ENCODE results near the gene SPSB1. TPM values are rescaled to one million over a fixed set of nuclear protein-coding genes. Genes with fewer than 3 reads are reported as not detected.
"Not testable (repeated sequence)": the region's sequence is repeated elsewhere in the genome, so short reads cannot be mapped to it uniquely, and the experiment has no call there.

The SPSB1 gene
- total RNA-seq, 1 experiment from 2014 or later = 18.2 TPM

DNA sequence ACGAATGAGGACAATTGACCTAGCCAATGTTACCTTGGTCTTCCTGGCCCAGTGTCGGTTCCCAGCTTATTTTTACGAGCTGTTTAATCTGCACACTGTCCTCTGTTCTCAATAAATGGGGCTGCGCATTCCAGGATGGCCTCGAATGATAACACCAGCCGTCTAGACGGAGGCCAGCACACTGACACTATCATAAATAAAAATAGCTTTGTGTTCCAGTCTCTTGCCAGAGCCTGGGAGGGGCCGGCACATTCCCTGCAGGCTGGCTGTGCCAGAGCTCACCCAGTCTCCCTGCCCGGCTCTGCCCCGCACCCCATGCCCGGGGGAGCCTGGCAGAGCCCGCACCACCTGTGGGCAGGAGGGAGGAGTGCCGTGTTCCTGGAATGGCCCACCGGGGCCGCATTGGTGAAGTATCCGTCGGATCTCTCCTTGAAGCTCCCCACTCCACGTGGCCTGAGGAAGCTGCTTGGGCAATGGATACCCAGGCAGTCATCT, 92.1 kb downstream of the SPSB1 start:
- Mint-ChIP-seq H3K9me3 (ENCODE audit: unreplicated experiment) (no peaks in the 10 kb centered on the region), H3K27me3 (ENCODE audit: insufficient read depth, unreplicated experiment) (no peaks in the 10 kb centered on the region), H3K4me3 (ENCODE audit: unreplicated experiment) (no peak overlapping the region), H3K27ac (ENCODE audit: unreplicated experiment) (peak overlapping the region; percentile 42), H3K36me3 (ENCODE audit: insufficient read depth, unreplicated experiment) (no peaks in the 10 kb centered on the region), H3K4me1 (ENCODE audit: low read depth, unreplicated experiment) (peaks cover 7% of the 10 kb centered on the region)
- Histone ChIP-seq H3K9me3 (no peaks in the 10 kb centered on the region), H3K27me3 (replicated peaks; ENCODE audit: control insufficient read depth, insufficient read depth, low read length) (no peaks in the 10 kb centered on the region), H3K36me3 (ENCODE audit: control insufficient read depth, insufficient read depth, low read length) (no peaks in the 10 kb centered on the region), H3K4me1 (peaks cover 14% of the 10 kb centered on the region; the same call in 1 of the 2 replicates), H3K4me3 (ENCODE audit: low read depth, low read length) (no peak overlapping the region)
- TF ChIP-seq, protein P1, sequence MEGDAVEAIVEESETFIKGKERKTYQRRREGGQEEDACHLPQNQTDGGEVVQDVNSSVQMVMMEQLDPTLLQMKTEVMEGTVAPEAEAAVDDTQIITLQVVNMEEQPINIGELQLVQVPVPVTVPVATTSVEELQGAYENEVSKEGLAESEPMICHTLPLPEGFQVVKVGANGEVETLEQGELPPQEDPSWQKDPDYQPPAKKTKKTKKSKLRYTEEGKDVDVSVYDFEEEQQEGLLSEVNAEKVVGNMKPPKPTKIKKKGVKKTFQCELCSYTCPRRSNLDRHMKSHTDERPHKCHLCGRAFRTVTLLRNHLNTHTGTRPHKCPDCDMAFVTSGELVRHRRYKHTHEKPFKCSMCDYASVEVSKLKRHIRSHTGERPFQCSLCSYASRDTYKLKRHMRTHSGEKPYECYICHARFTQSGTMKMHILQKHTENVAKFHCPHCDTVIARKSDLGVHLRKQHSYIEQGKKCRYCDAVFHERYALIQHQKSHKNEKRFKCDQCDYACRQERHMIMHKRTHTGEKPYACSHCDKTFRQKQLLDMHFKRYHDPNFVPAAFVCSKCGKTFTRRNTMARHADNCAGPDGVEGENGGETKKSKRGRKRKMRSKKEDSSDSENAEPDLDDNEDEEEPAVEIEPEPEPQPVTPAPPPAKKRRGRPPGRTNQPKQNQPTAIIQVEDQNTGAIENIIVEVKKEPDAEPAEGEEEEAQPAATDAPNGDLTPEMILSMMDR (IDR thresholded peaks at IDR 0.05; ENCODE audit: insufficient read depth in 1 of 2, low read depth in 1 of 2, low read length in 1 of 2, severe bottlenecking in 1 of 2, unreplicated experiment in 1 of 2) = no peak
- peak; percentile 25 to 48 for DNase-seq
- ChIA-PET CTCF (no interaction called here), POLR2A (no interaction called here)
- intact Hi-C loops (cut with micrococcal nuclease; ENCODE audit: unreplicated experiment) = no loop called here
- no TSS peak for BruUV-seq (replicated peaks)

DNA sequence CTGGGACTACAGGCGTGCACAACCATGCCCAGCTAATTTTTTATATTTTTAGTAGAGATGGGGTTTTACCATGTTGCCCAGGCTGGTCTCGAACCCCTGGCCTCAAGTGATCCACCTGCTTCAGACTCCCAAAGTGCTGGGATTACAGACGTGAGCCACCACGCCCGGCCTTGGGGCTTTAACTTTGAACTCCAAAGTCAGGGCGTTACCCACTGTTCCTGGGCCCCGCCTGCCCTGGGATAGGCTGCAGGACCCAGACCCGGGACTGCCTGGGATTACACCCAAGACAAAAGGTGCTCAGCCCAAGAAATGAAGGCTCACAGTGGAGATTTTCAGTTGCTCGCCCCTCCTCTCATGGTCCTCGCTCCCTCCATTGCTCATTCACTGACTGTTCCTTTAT, 92.7 kb downstream of the SPSB1 start:
- H3K9me3 ChIP-seq; H3K4me3 Mint-ChIP-seq (ENCODE audit: unreplicated experiment); H3K36me3 Mint-ChIP-seq (ENCODE audit: insufficient read depth, unreplicated experiment); H3K9me3 Mint-ChIP-seq (ENCODE audit: unreplicated experiment); POLR2A ChIA-PET; H3K36me3 ChIP-seq (ENCODE audit: control insufficient read depth, insufficient read depth, low read length); DNase-seq; CTCF ChIA-PET; intact Hi-C loops (cut with micrococcal nuclease; ENCODE audit: unreplicated experiment); H3K27me3 Mint-ChIP-seq (ENCODE audit: insufficient read depth, unreplicated experiment); H3K4me3 ChIP-seq (ENCODE audit: low read depth, low read length); BruUV-seq (replicated peaks); H3K4me1 Mint-ChIP-seq (ENCODE audit: low read depth, unreplicated experiment); H3K27me3 ChIP-seq (replicated peaks; ENCODE audit: control insufficient read depth, insufficient read depth, low read length); H3K27ac Mint-ChIP-seq (ENCODE audit: unreplicated experiment): not testable (repeated sequence)
- H3K4me1 ChIP-seq = peaks cover 14% of the 10 kb centered on the region; the same call in 1 of the 2 replicates

DNA sequence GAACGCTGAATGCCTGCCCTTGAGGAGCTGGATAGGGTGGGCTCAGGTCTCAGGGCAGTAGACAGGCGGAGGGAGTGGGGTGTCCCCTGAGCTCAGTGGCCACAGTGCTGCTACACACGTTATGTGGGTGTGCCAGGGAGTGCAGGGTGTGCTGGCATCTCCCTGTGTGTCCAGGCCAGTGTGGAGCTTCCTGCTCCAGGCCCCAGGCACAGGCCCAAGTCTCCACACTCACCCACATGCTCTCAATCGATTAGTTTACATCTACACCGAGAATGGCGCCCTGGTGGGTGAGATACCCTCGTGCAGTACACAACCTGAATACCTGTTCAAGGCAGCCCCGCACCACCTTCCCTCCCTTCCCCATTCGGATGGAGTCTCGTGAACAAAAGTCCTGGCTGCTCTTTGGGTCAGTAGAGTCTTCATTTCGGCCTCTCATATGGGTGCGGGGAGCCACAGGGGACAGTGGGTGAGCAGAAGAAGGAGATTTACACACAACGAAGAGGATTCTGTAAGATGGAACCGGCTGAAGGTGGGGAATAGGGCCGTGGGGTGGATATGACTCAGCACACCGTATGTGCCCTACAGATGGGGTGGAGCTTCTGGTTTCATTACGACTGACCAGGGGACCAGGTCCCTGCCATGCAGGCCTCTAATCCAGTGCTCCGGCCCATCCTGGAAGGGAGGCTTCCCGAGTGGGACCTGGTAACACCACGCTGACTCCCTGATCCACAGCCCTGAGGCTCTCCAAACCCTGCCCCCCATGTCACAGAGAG, 93.3 kb downstream of the SPSB1 start:
- H3K27me3 ChIP-seq (replicated peaks; ENCODE audit: control insufficient read depth, insufficient read depth, low read length) = no peaks in the 10 kb centered on the region
- H3K4me1 Mint-ChIP-seq (ENCODE audit: low read depth, unreplicated experiment) = peaks cover 7% of the 10 kb centered on the region
- BruUV-seq (replicated peaks) = no TSS peak
- H3K36me3 Mint-ChIP-seq (ENCODE audit: insufficient read depth, unreplicated experiment) = no peaks in the 10 kb centered on the region
- ChIA-PET POLR2A (no interaction called here), CTCF (no interaction called here)
- DNase-seq = no peak
- H3K27me3 Mint-ChIP-seq (ENCODE audit: insufficient read depth, unreplicated experiment) = no peaks in the 10 kb centered on the region
- no peak overlapping the region for H3K4me3 Mint-ChIP-seq (ENCODE audit: unreplicated experiment)
- no peak overlapping the region for H3K27ac Mint-ChIP-seq (ENCODE audit: unreplicated experiment)
- intact Hi-C loops (cut with micrococcal nuclease; ENCODE audit: unreplicated experiment) = no loop called here
- TF ChIP-seq, protein P1 (IDR thresholded peaks at IDR 0.05; ENCODE audit: insufficient read depth in 1 of 2, low read depth in 1 of 2, low read length in 1 of 2, severe bottlenecking in 1 of 2, unreplicated experiment in 1 of 2) = no peak
- no peaks in the 10 kb centered on the region for H3K9me3 Mint-ChIP-seq (ENCODE audit: unreplicated experiment)
- H3K4me1 ChIP-seq = peaks cover 14% of the 10 kb centered on the region; the same call in 1 of the 2 replicates
- no peaks in the 10 kb centered on the region for H3K9me3 ChIP-seq
- no peaks in the 10 kb centered on the region for H3K36me3 ChIP-seq (ENCODE audit: control insufficient read depth, insufficient read depth, low read length)
- no peak overlapping the region for H3K4me3 ChIP-seq (ENCODE audit: low read depth, low read length)

Measured in Caco-2 (cell line).